SKM-1 treated with dmso at 0.1 percent for 144 hours (cell line): ENCODE results near the gene HS6ST1.
"Not testable (repeated sequence)": the region's sequence is repeated elsewhere in the genome, so short reads cannot be mapped to it uniquely, and the experiment has no call there.

Source experiments
- DNase-seq: peaks from one replicate; lab custom pipeline; 2025; ENCODE audit not compliant: unreplicated experiment; lab: John Stamatoyannopoulos, UW

Gene HS6ST1

GRCh38 chr2:128269990-128270671, 48.5 kb downstream of the HS6ST1 start:
- no peak for DNase-seq

- no peak for DNase-seq
Measured at GRCh38 chr2:128269063-128269989, 49.3 kb downstream of the HS6ST1 start.

- not testable (repeated sequence) for DNase-seq
Measured at GRCh38 chr2:128268611-128269010, 50.1 kb downstream of the HS6ST1 start.

GRCh38 chr2:128268145-128268544, 50.5 kb downstream of the HS6ST1 start:
- DNase-seq = not testable (repeated sequence)

GRCh38 chr2:128267649-128268048, 51.0 kb downstream of the HS6ST1 start:
- not testable (repeated sequence) for DNase-seq

GRCh38 chr2:128267197-128267596, 51.5 kb downstream of the HS6ST1 start:
- DNase-seq = not testable (repeated sequence)

- DNase-seq = not testable (repeated sequence)
Measured at GRCh38 chr2:128266463-128266862, 52.2 kb downstream of the HS6ST1 start.

GRCh38 chr2:128265608-128265993, 53.1 kb downstream of the HS6ST1 start:
- not testable (repeated sequence) for DNase-seq

GRCh38 chr2:128264881-128265607, 53.6 kb downstream of the HS6ST1 start:
- no peak for DNase-seq

GRCh38 chr2:128263902-128264331, 54.8 kb downstream of the HS6ST1 start:
- DNase-seq = no peak

GRCh38 chr2:128262315-128263253, 56.1 kb downstream of the HS6ST1 start:
- no peak for DNase-seq

- DNase-seq = no peak
Measured at GRCh38 chr2:128261245-128262128, 57.2 kb downstream of the HS6ST1 start.

- no peak for DNase-seq
Measured at GRCh38 chr2:128260239-128261138, 58.2 kb downstream of the HS6ST1 start.

- no peak for DNase-seq
Measured at GRCh38 chr2:128259585-128259984, 59.1 kb downstream of the HS6ST1 start.

GRCh38 chr2:128258218-128258617, 60.5 kb downstream of the HS6ST1 start:
- no peak for DNase-seq

GRCh38 chr2:128252501-128252900, 66.2 kb downstream of the HS6ST1 start:
- no peak for DNase-seq

- not testable (repeated sequence) for DNase-seq
Measured at GRCh38 chr2:128252086-128252485, 66.6 kb downstream of the HS6ST1 start.
